Duodenal mucosa (tissue), 2 donors: ENCODE data around the gene BAG1.

ENCODE experiments used
- H3K27ac ChIP-seq: one replicate; pipeline ENCODE4 v1.7.0; 2013; ENCODE audit warnings: low read depth, low read length
- H3K27me3 ChIP-seq, 2 donors: one replicate each; pipeline ENCODE4 v1.7.0; 2013; ENCODE audit warnings: low read length in 2 of 2, control low read depth in 1 of 2; ENCODE audit not compliant: insufficient read depth in 2 of 2, control insufficient read depth in 1 of 2
- H3K36me3 ChIP-seq, 2 donors: one replicate each; pipeline ENCODE4 v1.7.0; 2013; ENCODE audit warnings: low read length in 2 of 2, control low read depth in 1 of 2; ENCODE audit not compliant: insufficient read depth in 2 of 2, control insufficient read depth in 1 of 2
- H3K4me1 ChIP-seq, 2 donors: one replicate each; pipeline ENCODE4 v1.7.0; 2013; ENCODE audit warnings: low read length in 2 of 2, control low read depth in 1 of 2; ENCODE audit not compliant: insufficient read depth in 2 of 2, control insufficient read depth in 1 of 2
- H3K4me3 ChIP-seq, 2 donors: one replicate each; pipeline ENCODE4 v1.7.0; 2013; ENCODE audit warnings: low read length in 2 of 2, low read depth in 1 of 2
- H3K9ac ChIP-seq, 2 donors: one replicate each; pipeline ENCODE4 v1.7.0; 2013; ENCODE audit warnings: low read length in 2 of 2, low read depth in 1 of 2
- H3K9me3 ChIP-seq, 2 donors: one replicate each; pipeline ENCODE4 v1.7.0; 2013; ENCODE audit warnings: low read length in 2 of 2, control low read depth in 1 of 2; ENCODE audit not compliant: control insufficient read depth in 1 of 2

BAG1 gene

DNA sequence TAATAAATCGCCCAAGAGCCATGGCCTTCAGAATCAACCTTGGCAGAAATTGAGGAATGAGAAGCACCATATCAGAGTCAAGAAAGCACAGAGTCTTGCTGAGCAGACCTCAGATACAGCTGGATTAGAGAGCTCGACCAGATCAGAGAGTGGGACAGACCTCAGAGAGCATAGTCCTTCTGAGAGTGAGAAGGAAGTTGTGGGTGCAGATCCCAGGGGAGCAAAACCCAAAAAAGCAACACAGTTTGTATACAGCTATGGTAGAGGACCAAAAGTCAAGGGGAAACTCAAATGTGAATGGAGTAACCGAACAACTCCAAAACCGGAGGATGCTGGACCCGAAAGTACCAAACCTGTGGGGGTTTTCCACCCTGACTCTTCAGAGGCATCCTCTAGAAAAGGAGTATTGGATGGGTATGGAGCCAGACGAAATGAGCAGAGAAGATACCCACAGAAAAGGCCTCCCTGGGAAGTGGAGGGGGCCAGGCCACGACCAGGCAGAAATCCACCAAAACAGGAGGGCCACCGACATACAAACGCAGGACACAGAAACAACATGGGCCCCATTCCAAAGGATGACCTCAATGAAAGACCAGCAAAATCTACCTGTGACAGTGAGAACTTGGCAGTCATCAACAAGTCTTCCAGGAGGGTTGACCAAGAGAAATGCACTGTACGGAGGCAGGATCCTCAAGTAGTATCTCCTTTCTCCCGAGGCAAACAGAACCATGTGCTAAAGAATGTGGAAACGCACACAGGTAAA, 30.3 kb upstream of the BAG1 start:
- peaks cover 15 to 51% of the 10 kb centered on the region in 2 donors for H3K36me3 ChIP-seq
- peaks cover 75 to 79% of the 10 kb centered on the region in 2 donors for H3K4me1 ChIP-seq
- no peaks in the 10 kb centered on the region for H3K27me3 ChIP-seq
- no peak overlapping the region for H3K27ac ChIP-seq
- H3K9ac ChIP-seq: no peak overlapping the region
- peak overlapping the region in 1 of 2 donors; percentile 9 for H3K4me3 ChIP-seq
- no peaks in the 10 kb centered on the region for H3K9me3 ChIP-seq

DNA sequence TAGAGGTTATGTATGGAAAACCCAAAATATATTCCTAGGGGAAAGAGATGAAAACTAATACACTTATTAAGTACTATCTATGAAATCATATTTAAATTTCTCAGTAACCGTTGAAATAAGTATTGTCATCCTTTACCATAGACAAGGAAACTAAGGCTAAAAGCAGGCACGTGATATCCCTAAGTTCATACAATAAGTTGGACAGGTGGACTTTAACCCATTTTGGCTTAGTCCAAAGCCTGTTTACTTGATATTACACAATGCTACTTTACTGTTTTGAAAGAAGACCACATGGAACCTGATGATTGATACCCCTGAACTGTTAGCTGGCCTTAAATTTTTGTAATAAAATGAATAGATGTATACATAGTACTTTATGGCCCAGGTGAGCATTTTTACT, 29.3 kb upstream of the BAG1 start:
- no peak overlapping the region for H3K9ac ChIP-seq
- no peak overlapping the region for H3K27ac ChIP-seq
- no peaks in the 10 kb centered on the region for H3K9me3 ChIP-seq
- peaks cover 10 to 41% of the 10 kb centered on the region in 2 donors for H3K36me3 ChIP-seq
- no peaks in the 10 kb centered on the region for H3K27me3 ChIP-seq
- H3K4me1 ChIP-seq: peaks cover 70 to 71% of the 10 kb centered on the region in 2 donors
- H3K4me3 ChIP-seq: no peak overlapping the region

DNA sequence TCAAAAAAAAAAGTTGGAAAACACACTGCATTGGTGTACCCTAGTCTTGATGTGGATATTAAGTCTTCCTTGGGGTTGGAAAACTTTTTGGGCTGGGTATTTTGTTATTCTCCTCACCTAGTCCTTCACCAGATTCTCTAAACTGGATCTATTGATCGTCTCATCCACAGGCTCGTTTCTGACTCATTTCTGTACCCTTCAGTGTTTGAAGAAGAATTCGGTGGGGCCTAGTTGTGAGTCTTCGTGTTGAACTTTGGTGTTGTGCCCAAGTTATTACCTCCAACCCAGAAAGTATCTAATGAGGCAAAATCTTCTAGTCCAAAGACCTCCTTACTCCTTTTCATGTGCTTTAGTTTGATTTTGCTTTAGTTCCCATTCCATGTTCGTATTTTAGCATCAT, 27.4 kb upstream of the BAG1 start:
- peaks cover 53 to 56% of the 10 kb centered on the region in 2 donors for H3K4me1 ChIP-seq
- H3K27ac ChIP-seq: no peak overlapping the region
- H3K36me3 ChIP-seq: peaks cover 10 to 27% of the 10 kb centered on the region in 2 donors
- no peak overlapping the region for H3K9ac ChIP-seq
- H3K9me3 ChIP-seq: no peaks in the 10 kb centered on the region
- peak overlapping the region; percentile 3 to 9 for H3K4me3 ChIP-seq
- no peaks in the 10 kb centered on the region for H3K27me3 ChIP-seq

DNA sequence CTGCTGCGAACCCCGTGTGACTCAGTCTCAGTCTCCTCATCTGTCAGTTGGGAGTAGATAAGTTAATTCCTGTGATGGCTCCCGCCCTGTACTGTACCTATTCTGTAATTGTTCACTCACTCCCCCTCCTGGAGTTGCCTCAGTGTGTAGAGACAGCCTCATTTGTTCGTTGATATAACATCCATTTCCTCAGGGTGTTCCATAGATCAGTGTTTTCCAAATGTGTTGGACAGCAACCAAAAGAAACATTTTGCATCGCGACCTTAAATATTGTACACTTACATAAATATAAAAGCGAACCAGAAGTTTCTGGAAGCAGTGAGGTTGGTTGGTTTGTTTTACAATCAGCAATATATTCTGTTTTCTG, 26.5 kb upstream of the BAG1 start:
- Histone ChIP-seq H3K9me3 (no peaks in the 10 kb centered on the region), H3K4me3 (peak overlapping the region; percentile 98 to 99), H3K4me1 (peaks cover 44 to 51% of the 10 kb centered on the region in 2 donors), H3K9ac (peak overlapping the region; percentile 99), H3K27me3 (no peaks in the 10 kb centered on the region), H3K27ac (peak overlapping the region; percentile 99), H3K36me3 (peaks cover 10 to 18% of the 10 kb centered on the region in 2 donors)

DNA sequence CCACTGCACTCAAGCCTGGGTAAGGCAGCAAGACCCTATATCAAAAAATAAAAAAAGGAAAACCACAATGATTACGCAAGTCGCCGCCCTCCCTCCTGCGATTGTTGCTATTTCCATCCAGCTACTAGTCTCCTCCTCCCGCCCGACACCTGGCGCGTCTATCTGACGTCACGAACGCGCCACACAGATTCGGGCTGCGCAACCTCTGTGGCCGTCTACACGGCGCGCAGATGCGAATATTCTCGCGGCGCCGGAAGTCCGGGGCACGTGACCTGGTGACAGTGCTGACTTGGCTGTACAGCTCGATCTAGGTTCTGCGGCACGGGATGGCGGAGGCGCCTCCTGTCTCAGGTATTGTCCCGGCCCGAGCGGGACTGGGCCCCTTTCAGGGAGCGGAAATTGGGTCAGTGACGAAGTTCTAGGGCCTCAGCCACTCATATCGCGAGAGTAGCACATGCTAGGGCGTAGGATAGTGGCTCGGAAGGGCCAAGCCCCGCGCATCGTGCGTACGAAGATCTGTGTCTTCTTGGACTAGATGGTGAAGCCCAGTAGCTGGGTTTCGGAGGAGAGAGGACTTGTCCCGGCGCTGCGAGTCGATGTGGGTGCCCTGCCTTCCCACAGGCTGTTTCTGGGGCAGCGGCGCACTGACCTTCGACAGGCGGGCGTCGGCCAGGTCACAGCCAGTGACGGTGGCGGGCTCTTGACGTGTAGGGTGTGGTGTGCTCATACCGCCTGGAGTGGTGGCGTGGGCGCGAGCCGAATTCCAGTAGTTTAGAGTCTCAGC, 25.9 kb upstream of the BAG1 start, which contains the start of gene NFX1:
NFX1 (plus strand) TSS at position 270 of the 784 bp plus-strand sequence; CDS start at position 327, 57 bp downstream.
- Histone ChIP-seq H3K27ac (peak within 1 kb of the TSS; percentile 99), H3K9ac (peak within 1 kb of the TSS; percentile 99), H3K9me3 (no peaks in the 10 kb centered on the region), H3K4me3 (peak within 1 kb of the TSS; percentile 98 to 99), H3K4me1 (peaks cover 38 to 50% of the 10 kb centered on the region in 2 donors), H3K36me3 (peaks cover 8 to 12% of the 10 kb centered on the region in 2 donors), H3K27me3 (no peaks in the 10 kb centered on the region)

DNA sequence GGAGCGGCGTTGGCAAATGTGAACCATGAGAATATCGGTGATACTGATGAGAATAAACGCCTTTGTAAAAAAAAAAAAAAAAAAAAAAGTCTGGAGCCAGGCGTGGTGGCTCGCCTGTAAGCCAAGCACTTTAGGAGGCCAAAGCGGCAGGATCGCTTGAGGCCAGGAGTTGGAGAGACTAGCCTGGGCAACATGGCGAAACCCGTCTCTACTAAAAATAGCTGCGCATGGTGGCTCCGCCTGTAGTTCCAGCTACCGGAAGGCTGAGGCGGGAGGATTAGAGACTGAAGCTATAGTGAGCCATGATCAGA, 25.4 kb upstream of the BAG1 start:
- Histone ChIP-seq H3K27ac (peak overlapping the region; percentile 99), H3K9me3 (no peaks in the 10 kb centered on the region), H3K9ac (peak overlapping the region; percentile 69 to 99)

DNA sequence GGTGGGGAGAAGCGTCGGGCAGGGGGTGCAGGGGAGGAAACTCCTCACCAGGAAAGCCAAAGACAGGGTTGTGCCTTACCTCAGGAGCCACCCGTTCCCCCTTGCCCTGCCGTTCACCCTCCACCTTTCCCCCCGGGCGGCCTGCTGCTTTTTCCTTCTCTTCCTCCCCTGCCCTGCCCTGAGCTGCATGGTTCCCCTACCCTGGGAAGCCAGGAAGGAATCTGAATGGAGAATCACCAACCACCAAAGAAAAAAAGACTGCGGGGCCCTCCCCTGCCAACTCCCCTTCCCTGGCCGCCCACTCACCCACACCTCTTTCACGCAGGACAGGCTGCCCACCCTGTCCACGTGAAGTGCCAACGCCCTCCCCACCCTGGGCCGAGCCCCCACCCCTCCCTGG, 25.0 kb upstream of the BAG1 start:
- Histone ChIP-seq H3K27me3 (no peaks in the 10 kb centered on the region), H3K4me1 (peaks cover 28 to 43% of the 10 kb centered on the region in 2 donors), H3K9ac (peak overlapping the region; percentile 63 to 99), H3K9me3 (no peaks in the 10 kb centered on the region), H3K4me3 (peak overlapping the region; percentile 98 to 99), H3K36me3 (peaks cover 0 to 3% of the 10 kb centered on the region in 2 donors), H3K27ac (peak overlapping the region; percentile 99)

More for the DNA sequence above, 25.4 kb upstream of the BAG1 start:
- peaks cover 32 to 47% of the 10 kb centered on the region in 2 donors for H3K4me1 ChIP-seq
- peaks cover 4 to 6% of the 10 kb centered on the region in 2 donors for H3K36me3 ChIP-seq
- no peaks in the 10 kb centered on the region for H3K27me3 ChIP-seq
- H3K4me3 ChIP-seq: peak overlapping the region; percentile 98 to 99

DNA sequence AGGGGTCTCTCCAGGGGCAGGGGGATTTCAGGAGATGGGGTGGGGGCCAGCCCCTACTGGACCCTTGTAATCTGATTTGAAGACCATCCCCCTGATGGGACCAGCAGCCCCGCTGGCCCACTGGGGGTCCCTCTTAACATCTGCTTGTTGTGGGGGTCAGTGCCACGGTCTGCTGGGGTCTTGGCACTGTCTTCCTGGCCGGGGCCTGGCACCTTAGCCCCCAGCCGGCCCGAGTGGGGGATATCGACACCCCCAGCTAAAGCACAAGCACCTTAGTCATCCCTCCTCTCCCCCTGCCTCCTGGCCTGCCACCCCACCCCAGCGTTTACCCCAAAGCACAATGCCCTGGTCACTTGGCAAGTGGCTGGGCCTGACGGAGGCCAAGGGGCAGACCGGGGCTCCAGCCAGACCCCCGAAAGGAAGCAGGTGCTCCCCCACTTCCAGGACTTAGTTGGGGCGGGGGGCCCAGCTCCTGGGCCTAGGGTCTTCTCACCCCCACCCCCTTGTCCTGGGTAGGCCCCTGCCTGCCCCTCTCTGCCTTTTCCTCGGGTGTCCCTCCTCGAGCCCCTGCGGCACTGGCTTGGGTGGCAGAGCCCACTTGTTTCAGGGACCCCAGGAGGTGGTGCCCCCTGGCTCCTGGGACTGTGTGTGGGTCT, 24.4 kb upstream of the BAG1 start:
- Histone ChIP-seq H3K4me3 (peak overlapping the region in 1 of 2 donors; percentile 99), H3K4me1 (peaks cover 23 to 38% of the 10 kb centered on the region in 2 donors), H3K27me3 (no peaks in the 10 kb centered on the region), H3K36me3 (no peaks in the 10 kb centered on the region), H3K9ac (peak overlapping the region in 1 of 2 donors; percentile 99), H3K9me3 (no peaks in the 10 kb centered on the region), H3K27ac (no peak overlapping the region)

DNA sequence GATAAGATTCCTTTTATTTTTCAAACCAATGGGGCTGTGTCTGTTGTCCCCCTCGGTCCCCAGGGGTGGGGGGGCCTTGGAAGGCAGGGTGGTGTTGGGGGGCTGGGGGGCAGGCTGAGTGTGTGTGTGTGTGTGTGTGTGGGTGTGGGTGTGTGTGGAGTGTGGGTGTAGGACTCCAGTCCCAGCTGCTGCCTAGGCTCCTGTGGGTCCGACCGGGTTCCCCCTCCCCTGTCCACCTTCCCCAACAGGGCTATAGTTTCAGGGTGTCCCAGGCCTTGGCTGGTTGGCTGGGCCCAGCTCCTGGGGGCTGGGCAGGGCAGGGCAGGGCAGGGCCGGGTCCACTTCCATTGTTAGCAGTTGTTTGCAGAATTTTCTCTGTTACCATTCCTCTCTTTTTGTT, 23.7 kb upstream of the BAG1 start:
- Histone ChIP-seq H3K4me1 (peaks cover 17 to 31% of the 10 kb centered on the region in 2 donors), H3K9ac (no peak overlapping the region), H3K36me3 (no peaks in the 10 kb centered on the region), H3K4me3 (no peak overlapping the region), H3K27ac (no peak overlapping the region), H3K9me3 (no peaks in the 10 kb centered on the region), H3K27me3 (no peaks in the 10 kb centered on the region)

DNA sequence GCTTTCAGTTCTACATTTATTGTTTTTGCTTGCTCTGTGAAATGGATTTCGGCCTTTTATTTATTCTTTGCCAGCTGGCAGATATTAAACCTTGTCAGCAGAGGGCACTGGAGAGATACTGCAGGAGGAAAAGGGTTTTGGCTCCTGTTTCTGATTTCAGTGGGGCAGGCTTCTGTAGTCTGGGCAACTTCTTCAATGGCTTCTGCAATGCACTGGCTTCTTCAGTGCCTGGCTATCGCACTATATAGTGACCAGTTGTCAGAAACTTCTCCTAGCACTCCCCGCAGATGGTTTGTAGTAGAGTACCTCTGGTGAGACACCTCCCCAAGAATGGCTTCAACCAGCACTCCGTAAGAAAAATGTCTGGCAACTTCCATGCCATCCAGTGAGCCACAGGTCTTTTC, 22.6 kb upstream of the BAG1 start:
- Histone ChIP-seq H3K4me3 (no peak overlapping the region), H3K27ac (no peak overlapping the region), H3K9ac (no peak overlapping the region), H3K4me1 (peaks cover 11 to 20% of the 10 kb centered on the region in 2 donors), H3K36me3 (peaks cover 5 to 11% of the 10 kb centered on the region in 2 donors), H3K27me3 (no peaks in the 10 kb centered on the region), H3K9me3 (no peaks in the 10 kb centered on the region)
